Amygdala (tissue), 56 donors: ENCODE measurements around the gene U2AF1L4.

ENCODE experiments used
- DNase-seq, 56 donors: peaks; one replicate each; lab custom pipeline; 2025; lab: John Stamatoyannopoulos, UW

Gene U2AF1L4

GRCh38 chr19:35760711-35761349, 15.6 kb upstream of the U2AF1L4 start:
- DNase-seq: no peak

- DNase-seq: no peak
These were observed 14.5 kb upstream of the U2AF1L4 start for GRCh38 chr19:35759697-35760096.

- peak; percentile 78 to 100 (median 98) for DNase-seq
These were observed 12.8 kb upstream of the U2AF1L4 start, which contains the start of gene PROSER3 for GRCh38 chr19:35757749-35758608. TSS of gene PROSER3 (plus strand) at chr19:35758176. CDS start at chr19:35758216, 40 bp downstream.

GRCh38 chr19:35757231-35757748, 12.1 kb upstream of the U2AF1L4 start:
- peak in 23 of 56 donors; percentile 38 to 84 (median 67) for DNase-seq

GRCh38 chr19:35756377-35757230, 11.4 kb upstream of the U2AF1L4 start, which contains the start of gene HSPB6:
TSS of gene HSPB6 (minus strand) at chr19:35757029. CDS start at chr19:35757008, 21 bp downstream.
- peak in 21 of 56 donors; percentile 10 to 58 (median 36) for DNase-seq

GRCh38 chr19:35755550-35756376, 10.5 kb upstream of the U2AF1L4 start:
- DNase-seq: no peak

- no peak for DNase-seq
These were observed 9.9 kb upstream of the U2AF1L4 start for GRCh38 chr19:35755131-35755549.

- no peak for DNase-seq
These were observed 9.3 kb upstream of the U2AF1L4 start for GRCh38 chr19:35754370-35755130.

- DNase-seq: no peak
These were observed 8.6 kb upstream of the U2AF1L4 start for GRCh38 chr19:35753634-35754369.

- DNase-seq: no peak
These were observed 7.6 kb upstream of the U2AF1L4 start for GRCh38 chr19:35752746-35753350.

- DNase-seq: peak in 1 of 56 donors; percentile 21
These were observed 6.9 kb upstream of the U2AF1L4 start for GRCh38 chr19:35751839-35752745.

- DNase-seq: no peak
These were observed 4.9 kb upstream of the U2AF1L4 start for GRCh38 chr19:35750167-35750566.

- DNase-seq: peak; percentile 91 to 100 (median 99)
These were observed 3.1 kb upstream of the U2AF1L4 start, which contains the start of gene LIN37 for GRCh38 chr19:35748106-35749020. TSS of gene LIN37 (plus strand) at chr19:35748576. CDS start at chr19:35748725, 149 bp downstream.

- no peak for DNase-seq
These were observed 1.3 kb upstream of the U2AF1L4 start for GRCh38 chr19:35746531-35746930.

GRCh38 chr19:35746087-35746462, 857 bp upstream of the U2AF1L4 start:
- no peak for DNase-seq
